GM21737 (cell line): ENCODE measurements around the gene LIG1.
"Not testable (repeated sequence)": the region's sequence is repeated elsewhere in the genome, so short reads cannot be mapped to it uniquely, and the experiment has no call there.

ENCODE experiments used
- ATAC-seq: cut with Tn5 transposase; IDR thresholded peaks from one replicate; pipeline ENCODE4 v1.9.1; 2021; ENCODE audit warnings: mild to moderate bottlenecking, moderate library complexity; ENCODE audit not compliant: unreplicated experiment

Gene LIG1

GRCh38 chr19:48085904-48086864 is 84.0 kb downstream of the LIG1 start:
- ATAC-seq: no peak

- ATAC-seq: no peak
These were observed 85.1 kb downstream of the LIG1 start for GRCh38 chr19:48085076-48085475.

- ATAC-seq: no peak
These were observed 89.0 kb downstream of the LIG1 start for GRCh38 chr19:48081106-48081505.

GRCh38 chr19:48070177-48070769 is 99.9 kb downstream of the LIG1 start:
- not testable (repeated sequence) for ATAC-seq

- no peak for ATAC-seq
These were observed 100.7 kb downstream of the LIG1 start for GRCh38 chr19:48069435-48069834.
